ENCODE results near the gene TNFRSF25.
"Not testable (repeated sequence)": the region's sequence is repeated elsewhere in the genome, so short reads cannot be mapped to it uniquely, and the experiment has no call there.

TNFRSF25 gene

DNA sequence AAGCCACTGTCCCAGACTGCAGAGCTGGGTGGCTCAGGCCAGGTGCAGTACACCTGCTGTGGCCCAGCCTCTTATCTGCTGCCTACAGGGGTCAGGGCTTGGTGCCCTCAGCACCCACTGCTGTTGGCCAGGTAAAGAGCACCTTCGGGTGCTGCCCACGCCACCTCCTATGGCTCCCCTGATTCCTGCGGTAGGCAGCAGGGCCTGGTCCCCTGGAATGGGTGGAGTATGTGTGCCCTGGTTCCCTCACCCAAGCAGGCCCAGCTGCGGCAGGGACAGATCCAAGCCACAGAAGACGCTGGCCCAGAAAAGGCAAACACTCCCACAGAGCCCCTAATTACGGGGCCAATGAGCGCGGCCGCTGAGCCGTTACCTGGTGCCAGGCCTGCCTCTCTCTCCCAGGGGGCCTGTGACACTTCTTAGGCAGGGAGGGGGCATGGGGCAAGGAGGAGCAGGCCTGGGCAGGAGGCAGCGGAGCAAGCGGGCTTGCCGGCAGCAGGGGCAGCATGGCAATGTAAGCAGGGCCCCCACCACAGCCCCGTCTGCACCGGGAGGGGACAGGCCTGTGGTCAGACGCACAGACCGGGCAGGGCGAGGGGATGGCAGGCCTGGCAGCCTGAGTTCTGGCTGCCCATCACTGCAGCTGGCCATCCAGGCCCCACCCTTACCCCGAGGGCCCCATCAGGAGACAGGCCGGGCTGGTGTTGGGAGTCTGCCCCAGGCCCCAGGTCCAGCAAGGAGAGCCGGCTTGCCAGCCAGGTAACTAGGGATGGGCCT lies 22.4 kb downstream of the TNFRSF25 start:
- TF ChIP-seq POLR2AphosphoS5 (IDR thresholded peaks at IDR 0.05; ENCODE audit: low read depth, low read length) (no peak), POLR2A (IDR thresholded peaks at IDR 0.05; ENCODE audit: low read depth, low read length) (no peak), TAF1 (IDR thresholded peaks at IDR 0.05; ENCODE audit: borderline replicate concordance, low read depth, low read length) (no peak)
- FAIRE-seq (no peak), DNase-seq (ENCODE audit: insufficient read length) (no peak)

DNA sequence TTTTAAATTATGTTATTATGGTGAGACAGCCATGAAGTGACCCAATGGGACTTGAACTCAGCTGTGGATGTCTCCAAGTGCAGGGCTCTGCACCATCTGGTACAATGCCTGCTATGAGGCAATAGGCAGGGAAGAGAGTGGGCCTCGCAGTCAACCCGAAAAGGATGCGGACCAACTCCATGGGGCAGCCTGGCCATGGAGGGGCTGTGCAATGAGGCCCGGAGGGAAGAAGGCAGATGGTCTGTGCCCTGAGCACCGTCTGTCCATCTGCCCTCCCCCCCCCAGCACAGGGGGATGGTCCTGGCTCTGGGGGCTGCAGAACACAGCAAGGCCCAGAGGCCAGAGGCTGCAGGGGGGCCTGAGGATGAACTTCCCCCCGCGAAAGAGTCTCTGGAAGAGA lies 24.4 kb downstream of the TNFRSF25 start:
- no peak for TF ChIP-seq POLR2AphosphoS5 (IDR thresholded peaks at IDR 0.05; ENCODE audit: low read depth, low read length)
- no peak for TF ChIP-seq TAF1 (IDR thresholded peaks at IDR 0.05; ENCODE audit: borderline replicate concordance, low read depth, low read length)
- TF ChIP-seq POLR2A (IDR thresholded peaks at IDR 0.05; ENCODE audit: low read depth, low read length) = no peak
- FAIRE-seq (no peak), DNase-seq (ENCODE audit: insufficient read length) (no peak)

DNA sequence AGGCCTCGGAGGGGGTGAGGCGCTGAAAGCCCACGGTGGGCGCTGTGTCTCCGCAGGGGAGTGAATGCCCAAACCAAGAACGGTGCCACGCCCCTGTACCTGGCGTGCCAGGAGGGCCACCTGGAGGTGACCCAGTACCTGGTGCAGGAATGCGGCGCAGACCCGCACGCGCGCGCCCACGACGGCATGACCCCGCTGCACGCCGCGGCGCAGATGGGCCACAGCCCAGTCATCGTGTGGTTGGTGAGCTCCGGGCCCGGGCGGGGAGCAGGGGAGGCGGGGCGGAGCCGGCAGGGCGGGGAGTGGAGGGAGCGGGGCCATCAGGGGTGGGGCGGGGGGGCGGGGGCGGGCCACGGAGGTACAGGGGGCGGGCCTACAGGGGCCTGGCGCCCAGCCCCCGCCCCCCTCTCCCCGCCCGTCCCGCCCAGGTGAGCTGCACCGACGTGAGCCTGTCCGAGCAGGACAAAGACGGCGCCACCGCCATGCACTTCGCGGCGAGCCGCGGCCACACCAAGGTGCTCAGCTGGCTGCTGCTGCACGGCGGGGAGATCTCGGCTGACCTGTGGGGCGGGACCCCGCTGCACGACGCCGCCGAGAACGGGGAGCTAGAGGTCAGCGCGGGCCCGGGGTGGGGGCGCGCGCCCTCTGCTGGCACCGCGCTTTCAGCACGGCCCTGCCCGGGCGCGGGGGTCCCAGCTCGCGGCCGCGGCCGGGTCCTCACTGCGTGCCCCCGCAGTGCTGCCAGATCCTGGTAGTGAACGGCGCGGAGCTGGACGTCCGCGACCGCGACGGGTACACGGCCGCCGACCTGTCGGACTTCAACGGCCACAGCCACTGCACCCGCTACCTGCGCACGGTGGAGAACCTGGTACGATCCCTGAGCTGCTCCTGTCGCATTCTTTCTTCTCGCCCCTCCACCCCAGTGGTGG lies 25.5 kb downstream of the TNFRSF25 start:
- no peak for FAIRE-seq
- DNase-seq (ENCODE audit: insufficient read length) = no peak
- TF ChIP-seq POLR2A (IDR thresholded peaks at IDR 0.05; ENCODE audit: low read depth, low read length) (no peak), POLR2AphosphoS5 (IDR thresholded peaks at IDR 0.05; ENCODE audit: low read depth, low read length) (no peak), TAF1 (IDR thresholded peaks at IDR 0.05; ENCODE audit: borderline replicate concordance, low read depth, low read length) (no peak)

DNA sequence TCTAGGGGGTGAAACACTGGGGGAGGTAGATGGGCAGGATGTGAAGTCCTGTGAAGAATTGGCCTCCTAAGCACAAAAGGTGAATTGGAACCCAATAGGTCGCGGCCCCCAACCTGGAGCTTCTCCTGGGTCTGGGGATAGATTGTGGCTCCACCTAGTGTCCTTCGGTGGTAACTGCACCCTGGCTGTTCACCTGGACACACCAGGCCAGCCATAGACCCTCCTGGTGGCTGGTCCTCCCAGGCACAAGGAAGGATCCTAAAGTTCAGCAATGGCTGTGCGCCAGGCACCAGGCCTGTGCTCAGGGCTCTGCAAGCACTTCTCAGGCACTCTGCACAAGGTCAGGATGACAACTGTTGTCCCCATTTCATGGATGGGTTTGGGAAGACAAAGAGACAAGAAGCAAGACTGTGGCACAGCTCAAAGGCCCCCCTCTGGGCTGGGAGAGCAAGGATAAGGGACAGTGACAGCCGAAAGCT lies 27.9 kb downstream of the TNFRSF25 start:
- FAIRE-seq (peak; percentile 87), DNase-seq (ENCODE audit: insufficient read length) (peak; percentile 84)
- TF ChIP-seq POLR2AphosphoS5 (IDR thresholded peaks at IDR 0.05; ENCODE audit: low read depth, low read length) (no peak), POLR2A (IDR thresholded peaks at IDR 0.05; ENCODE audit: low read depth, low read length) (no peak), TAF1 (IDR thresholded peaks at IDR 0.05; ENCODE audit: borderline replicate concordance, low read depth, low read length) (no peak)

DNA sequence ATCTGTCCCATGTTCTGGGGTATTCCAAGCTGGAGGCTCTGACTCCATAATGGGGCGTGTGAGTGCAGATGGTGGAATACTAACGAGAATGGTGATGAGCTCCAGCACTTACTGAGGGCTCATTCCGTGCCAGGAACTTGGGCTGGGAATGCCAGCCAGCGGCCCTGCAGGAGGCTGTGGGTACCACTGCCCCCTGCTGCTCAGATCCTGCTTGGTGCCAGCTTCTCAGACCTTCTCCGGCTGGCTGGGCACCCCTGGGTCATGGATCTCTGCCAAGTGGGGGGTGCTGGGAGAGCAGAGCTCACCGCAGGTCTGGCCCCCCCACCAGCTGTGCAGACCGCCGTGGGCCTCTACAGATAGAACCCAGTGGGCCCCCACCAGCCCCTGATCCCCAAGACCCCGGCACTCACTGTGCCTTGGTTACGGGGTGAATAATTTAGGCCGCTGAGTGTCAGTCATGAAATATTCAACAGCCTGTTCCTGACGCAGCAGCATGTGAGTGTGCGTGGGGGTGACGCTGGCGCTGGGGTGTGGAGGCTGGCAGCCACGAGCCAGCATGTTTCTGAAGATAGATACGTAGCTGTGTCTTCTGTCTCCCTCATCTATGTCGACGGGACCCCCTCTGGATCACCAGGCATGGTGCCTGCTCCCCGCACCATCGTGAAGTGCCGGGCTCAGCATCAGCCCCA lies 28.8 kb downstream of the TNFRSF25 start:
- FAIRE-seq; DNase-seq (ENCODE audit: insufficient read length): not testable (repeated sequence)

DNA sequence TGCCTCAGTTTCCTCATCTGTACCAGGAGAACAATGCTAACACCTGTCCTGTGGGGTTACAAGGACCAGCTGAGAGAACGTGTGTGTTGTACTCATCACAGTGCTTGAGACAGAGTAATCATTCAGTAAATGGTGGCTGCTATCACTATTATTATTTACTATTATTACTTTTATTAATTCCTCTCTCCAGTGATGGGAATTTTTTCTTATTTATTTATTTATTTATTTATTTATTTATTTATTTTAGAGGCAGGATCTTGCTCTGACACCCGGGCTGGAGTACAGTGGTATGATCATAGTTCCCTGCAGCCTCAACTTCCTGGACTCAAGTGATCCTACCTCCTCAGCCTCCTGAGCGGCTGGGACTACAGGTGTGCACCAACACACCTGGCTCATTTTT lies 29.7 kb downstream of the TNFRSF25 start:
- not testable (repeated sequence) for FAIRE-seq; DNase-seq (ENCODE audit: insufficient read length)

DNA sequence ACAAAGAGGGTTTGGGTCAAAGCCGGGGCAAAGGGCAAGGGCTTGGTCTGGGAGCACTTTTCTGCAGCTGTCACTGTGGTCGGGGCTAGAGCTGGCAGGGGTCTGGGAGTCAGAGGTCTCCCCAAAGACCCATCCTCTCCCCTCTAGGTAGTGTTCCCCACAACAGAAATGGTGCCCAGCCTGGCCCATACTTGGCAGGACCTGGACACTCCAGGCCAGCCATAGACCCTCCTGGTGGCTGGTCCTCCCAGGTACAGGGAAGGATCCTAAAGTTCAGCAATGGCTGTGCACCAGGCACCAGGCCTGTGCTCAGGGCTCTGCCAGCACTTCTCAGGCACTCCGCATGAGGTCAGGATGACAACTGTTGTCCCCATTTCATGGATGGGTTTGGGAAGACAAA lies 30.4 kb downstream of the TNFRSF25 start:
- TF ChIP-seq POLR2A (IDR thresholded peaks at IDR 0.05; ENCODE audit: low read depth, low read length) (no peak), TAF1 (IDR thresholded peaks at IDR 0.05; ENCODE audit: borderline replicate concordance, low read depth, low read length) (no peak), POLR2AphosphoS5 (IDR thresholded peaks at IDR 0.05; ENCODE audit: low read depth, low read length) (no peak)
- no peak for DNase-seq (ENCODE audit: insufficient read length)
- no peak for FAIRE-seq

DNA sequence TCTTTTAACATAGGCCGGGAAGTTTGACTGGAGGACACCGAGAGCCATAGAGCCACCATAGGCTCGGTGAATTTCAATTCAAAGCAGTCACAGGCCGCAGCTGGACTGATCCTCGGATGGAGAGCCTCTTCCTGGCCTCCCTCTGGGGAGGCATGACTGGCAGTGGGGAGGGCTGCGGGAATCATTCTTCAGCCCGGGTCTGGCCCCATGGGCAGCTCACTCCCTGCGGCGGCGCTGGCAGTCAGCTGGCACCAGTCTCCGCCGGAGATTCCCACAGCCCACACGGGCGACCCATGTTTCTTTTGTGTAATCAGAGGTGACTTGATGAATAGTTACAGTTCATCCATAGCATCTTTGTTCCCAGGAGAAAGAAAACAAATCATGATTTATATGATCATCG lies 30.8 kb downstream of the TNFRSF25 start:
- FAIRE-seq = no peak
- no peak for DNase-seq (ENCODE audit: insufficient read length)
- TF ChIP-seq POLR2AphosphoS5 (IDR thresholded peaks at IDR 0.05; ENCODE audit: low read depth, low read length) = no peak
- TF ChIP-seq TAF1 (IDR thresholded peaks at IDR 0.05; ENCODE audit: borderline replicate concordance, low read depth, low read length) = no peak
- no peak for TF ChIP-seq POLR2A (IDR thresholded peaks at IDR 0.05; ENCODE audit: low read depth, low read length)

DNA sequence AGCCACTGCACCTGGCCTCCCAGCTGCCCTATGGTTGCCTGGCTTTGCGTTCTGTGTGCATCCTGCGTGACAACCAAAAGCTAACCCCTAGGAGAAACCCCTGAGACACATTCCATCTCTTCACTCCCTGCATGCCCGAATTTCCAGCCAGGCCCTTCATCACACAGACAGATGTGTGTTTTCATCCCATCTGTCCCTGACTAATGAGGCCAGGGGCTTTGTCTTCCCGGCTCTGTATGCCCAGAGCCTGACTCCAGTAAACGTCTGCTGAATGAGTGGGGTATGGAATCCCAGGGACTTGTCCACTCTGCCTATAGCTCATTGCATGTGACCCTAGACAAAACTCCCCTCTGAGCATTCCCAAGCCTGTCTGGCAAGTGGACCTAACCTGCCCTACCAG lies 31.8 kb downstream of the TNFRSF25 start:
- TF ChIP-seq POLR2AphosphoS5 (IDR thresholded peaks at IDR 0.05; ENCODE audit: low read depth, low read length) = no peak
- TF ChIP-seq POLR2A (IDR thresholded peaks at IDR 0.05; ENCODE audit: low read depth, low read length) = no peak
- no peak for TF ChIP-seq TAF1 (IDR thresholded peaks at IDR 0.05; ENCODE audit: borderline replicate concordance, low read depth, low read length)
- no peak for DNase-seq (ENCODE audit: insufficient read length)
- FAIRE-seq = no peak

DNA sequence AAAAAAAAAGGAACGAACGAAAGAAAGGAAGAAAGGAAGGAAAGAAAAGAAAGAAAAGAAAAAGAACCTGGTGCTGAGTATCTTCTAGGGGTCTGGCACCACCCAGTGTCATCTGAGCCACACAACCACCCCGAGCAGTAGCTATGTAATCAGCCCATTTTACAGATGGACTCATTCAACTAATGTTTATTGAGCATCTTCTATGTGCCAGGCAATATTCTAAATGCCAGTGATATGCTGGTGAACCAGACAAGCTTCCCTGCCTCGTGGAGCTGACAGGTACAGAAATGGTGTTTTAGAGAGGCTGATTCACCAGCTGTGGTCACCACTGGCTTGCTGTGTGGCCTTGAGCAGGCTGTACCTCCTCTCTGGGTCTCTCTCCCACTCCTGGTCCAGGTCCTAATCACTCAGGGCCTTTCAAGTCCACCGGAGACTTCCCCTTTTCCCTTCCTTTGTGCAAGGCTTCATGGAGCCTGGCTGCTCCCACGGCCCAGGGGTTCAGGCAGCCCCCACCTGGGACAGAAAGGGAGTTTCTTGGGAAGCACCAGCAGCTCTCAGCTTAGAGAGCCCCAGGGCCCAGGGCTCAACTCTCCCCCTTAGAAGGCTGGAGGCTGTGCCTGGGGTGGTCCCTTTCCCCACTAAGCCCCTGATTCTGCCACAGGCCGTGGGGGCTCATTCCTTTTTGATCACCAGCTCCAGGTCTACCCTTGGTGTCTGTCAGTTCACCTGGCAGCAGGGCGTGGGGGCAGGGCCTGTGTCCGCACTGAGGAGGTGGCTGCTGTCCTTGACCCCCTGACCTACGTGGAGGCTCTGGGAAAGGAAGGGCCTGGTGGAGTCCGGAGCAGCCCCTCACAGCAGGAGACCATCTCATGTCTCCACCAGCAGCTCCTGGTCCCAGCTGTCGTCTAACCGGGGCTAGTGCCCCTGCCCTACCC lies 34.1 kb downstream of the TNFRSF25 start:
- not testable (repeated sequence) for DNase-seq (ENCODE audit: insufficient read length)
- peak; percentile 63 for FAIRE-seq

DNA sequence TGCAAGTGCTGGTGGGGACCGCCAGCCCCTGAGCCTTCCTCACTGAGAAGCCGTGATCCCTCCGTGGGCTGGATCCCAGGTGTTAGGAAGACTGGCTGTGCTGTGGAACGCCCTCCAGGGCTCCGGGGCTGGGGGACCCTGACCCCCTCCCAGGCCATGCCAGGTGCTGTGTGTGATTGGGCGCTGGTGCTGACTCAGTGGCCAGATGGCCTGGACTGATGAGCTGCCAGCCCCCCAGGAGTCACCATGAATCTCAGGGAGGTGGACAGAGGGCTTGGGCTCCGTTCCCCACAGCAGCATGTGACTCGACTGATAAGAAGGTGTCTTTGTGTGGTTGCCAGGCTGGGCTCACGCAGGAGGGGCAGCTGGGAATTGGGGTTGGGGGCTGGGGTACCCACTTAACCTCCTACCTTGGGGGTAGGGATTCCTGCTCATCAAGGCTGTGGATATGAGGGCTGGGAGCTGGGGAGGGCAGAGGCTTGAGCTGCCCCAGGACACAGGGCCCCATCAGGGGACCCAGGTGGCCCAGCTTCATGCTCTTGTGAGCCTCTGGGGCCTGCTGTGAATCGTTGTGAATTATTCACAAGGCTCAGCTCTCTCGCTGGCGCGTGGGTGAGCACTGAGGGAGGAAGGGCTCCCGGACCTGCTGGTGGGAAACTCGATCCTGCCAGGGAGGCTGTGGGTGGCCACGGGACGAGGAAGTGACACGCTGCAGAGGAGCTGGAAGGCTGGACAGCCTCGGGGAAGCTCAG lies 36.1 kb downstream of the TNFRSF25 start:
- peak; percentile 83 for FAIRE-seq
- DNase-seq (ENCODE audit: insufficient read length) = not testable (repeated sequence)

DNA sequence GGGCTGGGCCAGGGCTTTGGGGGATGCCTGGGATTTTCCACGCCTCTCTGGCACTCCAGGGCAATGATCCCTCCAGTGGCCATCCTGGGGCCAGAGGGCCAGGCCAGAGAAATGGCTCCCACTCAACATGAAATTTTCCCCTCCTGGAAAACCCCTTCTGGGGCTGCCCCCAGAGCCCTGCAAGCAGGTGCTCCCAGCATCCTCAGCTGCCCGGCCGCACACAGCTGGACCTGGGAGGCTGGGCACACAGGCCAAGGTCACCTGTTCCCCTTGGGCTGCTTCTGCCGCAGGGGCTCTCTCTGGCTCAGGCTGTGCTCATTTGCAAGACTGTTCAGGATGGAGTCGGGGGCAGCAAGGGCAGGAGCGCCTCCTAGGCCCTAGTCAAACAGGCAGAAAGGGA lies 37.5 kb downstream of the TNFRSF25 start:
- peak; percentile 94 for FAIRE-seq
- not testable (repeated sequence) for DNase-seq (ENCODE audit: insufficient read length)
